HG02759 (cell line): ENCODE data around the gene FXYD1.

Experiments
- ATAC-seq: cut with Tn5 transposase; IDR thresholded peaks from one replicate; pipeline ENCODE4 v1.9.1; 2021; ENCODE audit warnings: mild to moderate bottlenecking, moderate library complexity; ENCODE audit not compliant: unreplicated experiment

The FXYD1 gene

DNA sequence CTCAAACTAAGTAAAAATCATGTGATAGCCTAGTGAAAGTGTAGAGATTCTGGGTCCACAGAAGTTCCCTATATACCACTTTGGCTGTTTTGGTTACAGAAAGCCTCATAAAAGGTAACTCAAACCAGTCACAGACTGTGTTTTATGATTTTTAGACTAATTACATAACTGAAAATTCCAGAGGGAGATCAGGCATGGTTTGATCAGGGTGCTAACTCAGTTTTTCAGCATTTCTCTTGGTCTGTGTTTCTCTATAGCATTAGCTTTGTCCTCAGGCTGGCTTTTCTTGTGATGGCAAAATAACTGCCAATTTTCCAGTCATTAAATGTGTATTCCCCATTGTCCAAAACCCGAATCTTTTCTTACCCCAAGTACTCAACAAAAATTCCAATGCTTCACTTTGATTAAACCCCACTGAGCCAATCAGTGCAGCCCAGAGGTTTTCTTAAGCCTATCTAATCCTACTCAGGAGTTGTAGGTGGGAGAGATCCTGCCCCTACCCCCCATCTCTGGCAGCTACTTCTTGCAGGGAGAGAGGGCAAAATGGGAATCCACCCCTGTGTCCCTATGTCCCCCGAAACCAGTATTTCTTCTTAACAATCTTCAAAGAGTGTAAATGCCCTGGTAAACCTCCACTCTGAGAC, 31.6 kb upstream of the FXYD1 start:
- no peak for ATAC-seq

DNA sequence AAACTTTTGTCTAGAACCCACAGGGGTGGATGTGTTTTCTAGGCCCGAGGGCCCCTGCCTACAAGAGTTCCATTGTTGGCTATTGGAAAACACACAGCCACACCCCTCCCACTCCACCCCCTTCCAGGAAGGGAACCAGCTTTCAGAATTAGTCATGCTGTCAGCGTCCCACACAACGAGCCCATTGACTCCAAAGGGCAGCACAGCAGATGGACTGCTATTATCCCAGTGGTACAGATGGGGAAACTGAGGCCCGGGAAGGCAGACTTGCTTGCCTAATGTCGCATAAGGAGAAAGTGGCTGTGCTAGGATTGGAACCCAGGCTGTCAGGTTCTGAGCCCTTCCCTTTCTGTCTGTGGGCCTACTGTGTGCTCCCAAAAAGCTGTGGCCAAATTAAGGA, 31.1 kb upstream of the FXYD1 start:
- no peak for ATAC-seq

DNA sequence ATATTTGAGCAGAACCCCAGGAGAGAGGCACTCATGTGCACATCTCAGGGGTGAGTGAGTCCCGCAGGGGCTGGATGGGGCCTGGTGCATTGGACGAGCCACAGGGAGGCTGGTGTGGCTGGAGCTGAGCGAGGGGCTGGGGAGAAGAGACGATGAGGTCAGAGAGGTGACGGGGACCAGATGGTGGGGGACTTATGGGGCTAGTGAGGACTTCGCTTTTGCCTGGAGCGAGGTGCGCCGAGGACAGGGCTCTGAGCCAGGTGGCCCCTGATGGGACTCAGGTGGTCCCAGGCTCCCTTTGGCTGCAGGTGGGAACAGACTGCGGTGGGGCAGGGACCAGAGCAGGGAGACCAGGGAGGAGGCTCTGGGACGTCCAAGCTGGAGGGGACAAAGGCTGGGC, 29.9 kb upstream of the FXYD1 start:
- no peak for ATAC-seq

DNA sequence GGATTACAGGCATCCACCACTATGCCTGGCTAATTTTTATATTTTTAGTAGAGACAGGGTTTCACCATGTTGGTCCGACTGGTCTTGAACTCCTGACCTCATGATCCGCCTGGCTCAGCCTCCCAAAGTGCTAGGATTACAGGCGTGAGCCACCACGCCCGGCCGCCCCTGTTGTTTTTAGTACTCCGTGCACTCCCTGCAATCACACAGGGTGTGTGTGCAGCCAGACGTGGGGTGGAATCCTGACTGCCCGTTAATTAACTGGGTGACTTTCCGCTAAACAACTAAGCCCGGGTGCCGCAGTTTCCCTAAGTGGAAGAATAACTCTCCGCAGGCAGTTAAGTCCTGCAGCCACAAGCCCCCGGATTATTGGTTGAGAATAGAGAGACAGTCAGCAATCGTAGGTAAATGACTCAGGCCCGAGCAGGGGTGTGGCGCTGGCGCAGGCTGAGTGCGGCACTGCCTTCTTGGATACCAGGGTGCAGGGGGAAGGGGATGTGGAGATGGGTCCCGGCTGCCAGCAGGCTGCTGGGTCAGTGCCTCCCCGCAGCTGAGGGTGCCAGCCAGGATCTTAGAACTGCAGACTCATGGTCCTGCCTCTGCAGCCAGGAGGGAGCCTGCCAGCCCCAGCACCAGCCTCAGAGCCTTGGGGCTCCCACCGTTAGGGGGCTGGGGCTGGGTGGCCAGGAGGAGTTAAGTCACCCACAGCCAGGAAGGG, 29.1 kb upstream of the FXYD1 start:
- no peak for ATAC-seq

DNA sequence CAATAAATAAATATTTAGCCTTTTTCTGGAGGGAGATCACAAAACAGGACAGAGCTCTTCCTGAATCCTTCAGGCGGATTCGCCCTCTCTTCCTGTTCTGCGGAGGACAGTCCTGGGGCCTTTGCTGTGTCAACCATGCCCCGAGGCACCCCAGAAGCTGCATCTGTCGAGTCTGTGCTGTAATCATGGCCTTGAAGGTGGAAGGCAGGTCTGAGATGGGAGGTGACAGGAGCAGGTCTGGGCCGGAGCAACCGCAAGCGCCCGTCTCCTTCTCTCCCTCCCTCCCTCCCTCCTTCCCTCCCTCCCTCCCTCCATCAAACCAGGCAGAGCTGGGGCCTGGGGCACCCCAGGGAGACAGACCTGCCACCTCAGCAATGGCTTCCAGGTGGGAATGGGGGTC, 27.6 kb upstream of the FXYD1 start:
- no peak for ATAC-seq

DNA sequence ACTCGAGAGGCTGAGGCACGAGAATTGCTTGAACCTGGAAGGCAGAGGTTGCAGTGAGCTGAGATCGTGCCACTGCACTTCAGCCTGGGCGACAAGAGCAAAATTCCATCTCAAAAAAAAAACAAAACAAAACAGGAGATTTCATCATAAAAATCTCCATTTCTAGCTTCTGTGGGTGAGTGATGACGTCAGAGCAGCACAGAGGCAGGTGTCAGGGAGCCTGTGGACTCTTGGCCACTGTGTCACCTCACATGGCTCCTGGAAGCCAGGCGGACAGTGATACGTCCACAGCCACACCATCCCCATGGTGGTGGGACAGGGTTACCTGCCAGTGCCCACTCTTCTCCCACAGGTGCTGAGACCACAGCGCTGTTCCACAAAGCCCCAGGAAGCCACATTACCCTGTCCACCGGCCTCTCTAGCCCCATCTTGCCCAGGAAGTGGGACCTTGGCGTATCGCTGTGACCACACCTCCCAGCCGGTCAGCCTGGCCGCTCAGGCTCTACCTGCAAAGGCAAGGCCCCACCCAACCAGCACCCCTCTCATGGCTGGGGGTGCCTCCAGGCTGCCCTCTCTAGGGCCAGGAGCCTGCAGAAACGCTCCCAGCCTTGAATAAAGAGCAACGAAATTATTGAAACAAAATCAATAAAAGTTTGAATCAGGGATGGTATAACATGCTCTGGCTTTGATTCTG, 25.5 kb upstream of the FXYD1 start:
- ATAC-seq, result no peak

DNA sequence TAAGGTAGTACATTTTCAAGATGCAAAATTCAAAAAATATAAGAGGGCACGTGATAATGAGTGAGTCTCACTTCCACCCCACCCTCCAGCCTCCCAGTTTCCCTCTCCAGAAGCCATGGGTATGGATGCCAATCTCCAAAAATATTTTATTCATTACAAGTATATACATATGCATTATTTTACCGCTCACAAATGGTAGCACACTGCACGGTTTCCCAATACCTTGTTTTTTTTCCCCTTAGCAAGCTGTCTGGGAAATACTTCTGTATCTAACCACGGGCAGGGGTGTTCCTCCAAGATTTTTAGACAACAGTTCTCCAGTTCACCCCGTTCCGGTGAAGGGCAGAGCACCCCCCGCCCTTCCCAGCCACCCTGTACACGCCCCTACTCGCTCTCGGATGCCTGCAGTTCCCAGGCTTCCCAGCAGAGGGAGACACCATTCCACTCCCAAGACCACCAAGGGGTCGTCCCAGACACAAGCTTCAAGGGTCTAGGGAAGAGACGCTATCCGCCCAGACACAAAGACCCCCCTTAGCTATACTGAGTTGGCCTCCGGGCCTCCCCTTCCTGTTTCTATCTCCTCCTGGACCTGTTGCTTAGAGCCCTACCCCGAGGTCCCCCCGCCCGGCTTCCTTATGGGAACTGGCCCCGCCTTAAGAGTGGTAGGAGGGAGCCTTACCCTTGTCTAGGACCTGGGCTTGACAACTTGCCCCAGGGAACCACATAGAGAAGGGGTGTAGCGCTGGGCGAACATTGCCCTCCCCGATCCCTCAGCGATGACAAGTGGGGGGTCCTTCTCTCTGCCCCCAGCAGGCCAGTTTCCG, 24.1 kb upstream of the FXYD1 start:
- ATAC-seq, result no peak

DNA sequence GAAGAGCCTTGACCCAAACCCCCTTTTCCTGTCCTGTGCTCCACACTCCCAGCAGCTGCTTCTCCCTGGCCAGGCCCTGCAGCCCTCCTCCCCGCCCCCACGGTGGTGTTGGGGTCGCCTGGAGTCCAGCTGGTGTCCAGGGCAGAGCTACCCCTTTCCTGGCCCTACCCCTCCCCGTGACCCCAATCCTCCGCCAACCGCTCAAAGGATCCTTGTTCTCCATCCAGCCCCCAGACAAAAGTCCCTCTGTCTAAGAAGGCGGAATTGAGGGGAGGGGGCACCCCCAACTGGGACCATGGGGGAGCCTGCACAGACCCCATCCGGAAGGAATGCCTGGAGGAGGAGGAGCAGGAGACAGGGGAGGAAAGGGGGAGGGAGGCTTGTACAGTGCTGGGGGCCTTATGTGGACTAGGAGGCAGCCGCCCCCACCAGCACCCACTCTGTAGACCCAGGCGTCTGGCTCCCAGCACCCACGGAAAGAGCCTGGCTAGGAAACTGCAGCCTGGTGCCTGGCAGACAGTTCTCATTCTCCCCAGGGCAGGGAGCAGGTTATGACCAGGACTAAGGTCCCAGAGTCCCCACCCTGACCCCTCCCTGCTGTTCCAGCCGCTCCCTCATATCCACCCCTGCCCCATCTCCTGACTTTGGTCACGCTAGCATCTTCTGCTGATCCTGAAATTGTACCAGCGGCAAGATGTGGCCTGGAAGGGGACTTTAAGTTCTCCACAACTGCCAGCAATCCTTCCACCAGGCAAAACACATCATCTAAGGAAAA, 23.3 kb upstream of the FXYD1 start, which contains the start of gene FXYD3:
Gene FXYD3, plus strand, starts transcription at position 647 of the 775 bp plus-strand sequence. CDS start 3,554 bp downstream, outside the sequence.
- ATAC-seq, result no peak

DNA sequence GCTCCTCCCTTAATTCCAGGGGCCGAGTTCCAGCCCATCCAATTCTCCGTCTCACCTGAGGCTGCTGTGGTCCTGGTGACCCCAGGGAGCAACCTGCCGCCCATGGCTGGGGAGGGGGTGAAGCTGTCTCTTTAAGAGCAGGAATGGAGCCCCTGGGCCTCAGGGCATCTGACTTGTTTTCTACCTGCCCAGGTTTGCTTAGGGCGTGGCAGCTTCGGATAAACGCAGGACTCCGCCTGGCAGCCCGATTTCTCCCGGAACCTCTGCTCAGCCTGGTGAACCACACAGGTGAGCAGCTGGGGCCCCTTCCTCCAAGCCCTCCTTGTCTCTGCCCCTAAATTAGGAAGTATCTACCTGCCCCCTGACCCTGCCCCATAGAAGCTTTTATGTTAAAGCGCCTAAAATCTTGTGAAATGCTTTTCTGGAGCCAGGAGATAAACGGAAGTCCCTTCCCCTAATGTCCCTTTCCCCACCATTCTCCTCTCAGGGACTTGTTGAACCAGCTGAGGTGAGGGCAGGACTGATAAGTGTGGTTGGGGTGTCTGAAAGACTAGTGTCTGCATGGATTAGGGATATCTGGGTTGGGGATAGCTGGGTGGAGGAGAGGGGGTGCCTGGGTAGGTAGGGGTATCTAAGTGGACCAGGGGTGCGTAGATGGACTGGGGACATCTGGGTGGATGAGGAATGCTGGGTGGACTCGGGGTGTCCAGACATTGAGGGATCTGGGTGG, 22.4 kb upstream of the FXYD1 start:
- no peak for ATAC-seq

DNA sequence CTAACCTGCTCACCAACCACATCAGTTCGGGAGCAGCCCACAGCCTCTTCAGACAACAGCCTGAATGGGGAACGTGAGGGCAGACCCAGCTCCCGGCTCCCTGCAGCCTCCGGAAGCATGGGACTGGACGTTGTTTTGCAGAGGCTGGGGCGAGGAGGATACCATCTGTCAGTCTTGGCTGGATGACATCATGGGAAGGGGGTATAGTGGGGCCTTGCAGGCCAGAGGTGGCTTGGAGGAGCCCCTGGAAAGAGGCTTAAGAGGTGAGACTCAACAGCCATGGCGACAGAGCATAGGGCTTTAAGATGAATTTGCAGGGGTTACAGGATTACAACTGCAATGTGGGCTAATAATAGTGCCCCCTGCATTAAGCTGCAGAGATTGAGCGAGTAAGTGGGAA, 21.5 kb upstream of the FXYD1 start:
- no peak for ATAC-seq

DNA sequence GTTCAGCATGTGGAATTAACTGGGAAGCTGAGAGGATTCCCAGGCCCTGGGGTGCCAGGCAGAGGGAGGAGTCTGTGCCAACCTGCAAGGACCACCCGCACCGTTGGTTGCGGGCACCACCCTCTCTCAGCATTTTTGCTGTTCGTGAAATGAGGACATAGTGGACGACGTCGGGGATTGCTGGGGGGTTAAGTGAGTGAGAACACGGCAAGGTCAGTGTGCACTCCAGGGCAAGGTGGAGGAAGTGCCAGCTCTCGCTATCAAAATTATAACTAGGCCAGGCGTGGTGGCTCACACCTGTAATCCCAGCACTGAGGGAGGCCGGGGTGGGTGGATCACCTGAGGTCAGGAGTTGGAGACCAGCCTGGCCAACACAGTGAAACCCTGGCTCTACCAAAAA, 20.8 kb upstream of the FXYD1 start:
- no peak for ATAC-seq

DNA sequence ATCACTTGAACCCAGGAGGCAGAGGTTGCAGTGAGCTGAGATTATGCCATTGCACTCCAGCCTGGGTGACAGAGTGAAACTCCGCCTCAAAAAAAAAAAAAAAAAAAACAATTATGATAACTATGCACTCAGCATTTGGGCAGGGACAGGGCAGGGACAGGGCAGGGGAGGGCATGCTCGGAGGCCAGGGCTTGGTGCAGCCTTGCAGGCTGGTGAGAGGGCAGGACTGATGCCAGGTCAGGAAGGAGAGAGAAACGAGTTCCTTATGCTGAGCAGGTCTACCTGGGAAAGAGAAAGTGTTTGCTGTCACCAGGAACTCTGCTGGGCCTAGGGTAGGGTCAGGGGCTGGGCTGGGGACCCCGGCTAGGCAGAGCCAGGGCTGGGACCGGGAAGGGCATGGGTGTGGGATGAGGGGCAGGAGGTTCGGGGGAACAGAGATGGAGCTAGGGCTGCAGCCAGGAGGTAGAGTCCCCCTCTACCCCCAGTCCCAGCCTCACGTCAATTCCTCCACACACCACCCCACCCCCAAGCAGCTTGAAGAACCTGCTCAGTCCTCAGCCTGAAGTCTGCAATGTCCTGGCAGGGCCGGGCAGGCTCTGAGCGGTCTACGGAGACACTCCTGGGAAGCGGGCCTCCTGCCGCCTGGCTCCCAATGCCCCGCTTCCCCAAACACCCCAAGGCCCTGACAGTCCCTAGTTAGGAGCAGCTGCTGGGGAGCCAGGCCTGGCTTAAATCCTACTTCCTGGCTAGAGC, 20.2 kb upstream of the FXYD1 start:
- no peak for ATAC-seq

DNA sequence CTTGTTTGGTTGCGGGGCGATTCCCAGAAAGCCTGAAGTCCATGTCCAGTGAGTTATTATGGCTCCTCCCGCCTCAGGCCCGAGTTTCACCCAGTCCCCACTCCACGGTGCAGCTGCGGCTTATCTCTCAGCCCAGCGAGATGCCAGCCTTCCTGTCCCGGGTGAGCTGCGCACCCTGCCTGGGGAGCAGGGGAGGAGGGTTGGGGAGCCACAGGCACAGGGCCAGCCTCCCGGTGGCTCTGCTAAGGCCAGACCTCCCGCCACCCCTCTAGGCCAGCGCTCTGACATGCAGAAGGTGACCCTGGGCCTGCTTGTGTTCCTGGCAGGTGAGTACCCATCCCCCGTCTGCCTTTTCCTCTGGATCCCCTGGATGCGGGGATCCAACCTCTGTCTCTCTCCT, 19.5 kb upstream of the FXYD1 start:
- no peak for ATAC-seq

DNA sequence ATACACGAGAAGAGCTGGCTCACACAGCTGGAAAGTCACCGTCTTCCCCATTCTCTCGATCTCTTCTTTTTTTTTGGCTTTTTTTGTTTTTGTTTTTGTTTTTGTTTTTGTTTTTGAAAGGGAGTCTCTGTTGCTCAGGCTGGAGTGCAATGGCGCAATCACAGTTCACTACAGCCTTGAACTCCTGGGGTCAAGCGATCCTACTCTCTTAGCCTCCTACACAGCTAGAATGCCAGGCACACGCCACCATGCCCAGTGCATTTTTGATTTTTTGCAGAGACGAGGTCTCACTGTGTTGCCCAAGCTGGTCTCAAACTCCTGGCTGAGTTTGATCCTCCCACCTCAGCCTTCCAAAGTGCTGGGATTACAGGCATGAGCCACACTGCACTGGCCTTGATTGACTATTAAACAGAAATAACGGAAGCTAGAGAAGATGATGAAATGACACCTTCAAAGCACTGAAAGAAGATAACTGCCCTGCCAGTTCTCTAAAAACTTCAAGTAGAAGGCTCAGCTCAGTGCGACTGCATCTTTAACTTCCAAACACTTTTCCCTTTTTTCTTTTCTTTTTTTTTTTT, 19.0 kb upstream of the FXYD1 start:
- ATAC-seq, result no peak

DNA sequence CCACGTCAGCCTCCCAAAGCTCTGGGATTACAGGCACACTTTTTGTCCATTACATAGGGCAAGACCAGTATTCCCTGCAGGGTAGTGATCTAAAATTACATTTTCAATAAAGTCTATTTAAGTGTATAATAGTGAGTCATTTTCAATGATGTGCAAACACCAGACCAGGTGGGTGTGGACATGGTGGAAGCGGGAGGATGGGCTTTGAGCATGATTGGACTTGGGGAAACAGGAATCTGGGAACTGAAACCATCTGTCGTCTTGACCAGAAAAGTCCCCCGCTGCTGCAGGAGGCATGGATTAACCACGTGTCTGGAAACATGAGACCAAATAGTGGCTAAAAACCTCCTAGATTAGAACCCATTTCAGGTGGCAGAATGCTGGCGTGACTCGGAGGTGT, 18.1 kb upstream of the FXYD1 start:
- no peak for ATAC-seq

DNA sequence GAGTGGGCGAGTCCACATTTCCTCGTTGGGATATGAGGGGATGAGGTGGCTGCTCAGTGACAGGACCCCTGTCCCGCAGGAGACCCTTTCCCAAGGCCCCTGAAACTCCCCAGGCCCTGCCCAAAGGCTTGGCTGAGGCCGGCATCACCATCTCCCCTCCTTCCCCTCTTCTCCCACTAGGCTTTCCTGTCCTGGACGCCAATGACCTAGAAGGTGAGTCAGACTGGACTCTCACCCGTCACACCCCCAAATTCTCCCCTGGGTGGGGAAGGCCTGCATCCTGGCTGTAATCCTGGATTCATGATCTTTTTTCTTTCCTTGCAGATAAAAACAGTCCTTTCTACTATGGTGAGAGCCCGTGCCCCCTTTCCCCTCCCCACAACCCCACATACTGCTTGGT, 17.7 kb upstream of the FXYD1 start:
- no peak for ATAC-seq

DNA sequence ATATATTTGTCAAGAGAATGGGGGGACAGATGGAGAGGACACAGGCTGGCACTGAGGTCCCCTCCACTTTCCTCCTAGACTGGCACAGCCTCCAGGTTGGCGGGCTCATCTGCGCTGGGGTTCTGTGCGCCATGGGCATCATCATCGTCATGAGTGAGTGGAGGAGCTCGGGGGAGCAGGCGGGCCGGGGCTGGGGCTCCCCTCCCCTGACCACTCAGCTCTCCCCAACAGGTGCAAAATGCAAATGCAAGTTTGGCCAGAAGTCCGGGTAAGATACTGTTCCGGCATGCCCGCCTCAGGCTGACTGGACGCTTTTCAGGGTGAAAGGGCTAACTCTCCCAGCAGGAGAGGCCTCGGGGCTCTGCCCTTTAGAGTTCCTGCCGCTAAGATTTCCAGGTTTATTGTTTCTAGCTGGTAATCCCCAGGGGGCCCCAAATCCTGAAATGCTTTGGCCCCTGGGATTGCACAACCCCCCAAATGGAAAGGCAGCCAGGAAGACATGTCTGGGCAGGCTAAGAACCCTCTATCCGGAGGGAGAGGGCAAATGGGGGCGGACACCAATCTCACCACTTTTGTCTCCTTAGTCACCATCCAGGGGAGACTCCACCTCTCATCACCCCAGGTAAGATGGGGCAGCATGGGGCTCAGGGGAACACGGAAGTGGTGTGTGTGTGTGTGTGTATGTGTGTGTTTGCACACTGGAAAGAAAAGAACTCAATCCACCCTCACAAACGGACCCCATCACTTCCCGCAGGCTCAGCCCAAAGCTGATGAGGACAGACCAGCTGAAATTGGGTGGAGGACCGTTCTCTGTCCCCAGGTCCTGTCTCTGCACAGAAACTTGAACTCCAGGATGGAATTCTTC, 15.7 kb upstream of the FXYD1 start:
- no peak for ATAC-seq

DNA sequence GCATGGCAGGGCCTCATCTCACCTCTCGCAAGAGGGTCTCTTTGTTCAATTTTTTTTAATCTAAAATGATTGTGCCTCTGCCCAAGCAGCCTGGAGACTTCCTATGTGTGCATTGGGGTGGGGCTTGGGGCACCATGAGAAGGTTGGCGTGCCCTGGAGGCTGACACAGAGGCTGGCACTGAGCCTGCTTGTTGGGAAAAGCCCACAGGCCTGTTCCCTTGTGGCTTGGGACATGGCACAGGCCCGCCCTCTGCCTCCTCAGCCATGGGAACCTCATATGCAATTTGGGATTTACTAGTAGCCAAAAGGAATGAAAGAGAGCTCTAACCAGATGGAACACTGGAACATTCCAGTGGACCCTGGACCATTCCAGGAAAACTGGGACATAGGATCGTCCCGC, 15.1 kb upstream of the FXYD1 start:
- no peak for ATAC-seq
